AG04450 (cell line): ENCODE measurements around the gene STYXL2. TPM values are rescaled to one million over a fixed set of nuclear protein-coding genes. Genes with fewer than 3 reads are reported as not detected.

Experiments
- CTCF ChIA-PET: fragments of 300-600, 350-600 bp; formaldehyde crosslinking; extraction: SDS; loops from one replicate; lab custom pipeline; 2022; ENCODE audit warnings: antibody characterized with exemption, inconsistent platforms; lab: Charles Lee
- POLR2A ChIA-PET: fragments of 350-600 bp; formaldehyde crosslinking; extraction: SDS; loops from one replicate; lab custom pipeline; 2021; ENCODE audit warnings: antibody characterized with exemption, inconsistent platforms; lab: Yijun Ruan, JAX
- DNase-seq: peaks from one replicate; pipeline ENCODE4 v3.0.0-alpha.2; 2011; ENCODE audit warnings: low read depth, low spot score
- H3K27ac ChIP-seq: one replicate; pipeline ENCODE4 v1.5.1; 2012; ENCODE audit warnings: low read depth, low read length, control low read depth
- H3K27me3 ChIP-seq: one replicate; pipeline ENCODE4 v1.6.0; 2012; ENCODE audit warnings: low read length; ENCODE audit not compliant: control insufficient read depth, insufficient read depth
- H3K4me3 ChIP-seq: 2 replicates; pipeline ENCODE4 v1.5.1; 2011; ENCODE audit warnings: mild to moderate bottlenecking, low read depth, low read length, control low read depth
- H3K9me3 ChIP-seq: 2 replicates; pipeline ENCODE4 v1.5.1; 2012; ENCODE audit warnings: low read length; ENCODE audit not compliant: control insufficient read depth, insufficient read depth
- polyA plus RNA-seq: library from polyadenylated mRNA; depleted of rRNA; stranded (reverse); fragments of >200 nt; gene quantifications from 2 replicates; pipeline ENCODE4 v1.2.3, GENCODE V29; 2011
- TF ChIP-seq, protein P1 (sequence below): IDR thresholded peaks from 2 replicates; pipeline ENCODE4 v1.5.1; 2011; ENCODE audit warnings: low read depth, low read length, control low read depth, inconsistent platforms

STYXL2 gene
- polyA plus RNA-seq, 1 experiment = not detected

DNA sequence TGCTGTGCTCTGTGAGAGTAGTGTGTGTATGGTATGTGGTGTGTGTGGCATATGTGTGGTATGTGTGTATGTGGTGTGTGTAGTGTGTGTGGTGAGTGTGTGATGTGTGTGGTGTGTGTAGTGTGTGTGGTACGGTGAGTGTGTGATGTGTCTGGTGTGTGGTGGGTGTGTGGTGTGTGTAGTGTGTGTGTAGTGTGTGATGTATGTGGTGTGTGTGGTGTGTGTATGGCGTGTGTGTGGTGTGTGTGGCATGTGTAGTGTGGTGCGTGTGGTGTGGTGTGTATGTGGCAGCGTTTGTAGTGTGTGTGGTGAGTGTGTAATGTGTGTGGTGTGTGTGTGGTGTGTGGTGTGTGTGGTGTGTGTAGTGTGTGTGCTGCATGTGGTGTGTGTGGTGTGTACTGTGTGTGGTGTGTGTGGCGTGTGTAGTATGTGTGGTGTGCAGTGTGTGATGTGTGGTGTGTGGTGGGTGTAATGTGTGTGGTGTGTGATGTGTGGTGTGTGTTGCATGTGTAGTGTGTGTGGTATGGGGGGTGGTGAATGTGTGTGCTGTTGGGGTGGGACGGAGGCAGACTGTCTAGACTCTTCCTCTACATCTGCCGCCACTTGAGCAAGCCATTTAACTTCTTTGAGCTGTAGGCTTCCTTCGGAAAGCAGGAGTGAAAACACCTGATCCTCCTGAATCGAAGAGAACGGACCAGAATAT, 37.2 kb upstream of the STYXL2 start:
- Histone ChIP-seq H3K27me3 (no peaks in the 10 kb centered on the region), H3K27ac (no peak overlapping the region), H3K9me3 (no peaks in the 10 kb centered on the region), H3K4me3 (no peak overlapping the region)
- TF ChIP-seq, protein P1, sequence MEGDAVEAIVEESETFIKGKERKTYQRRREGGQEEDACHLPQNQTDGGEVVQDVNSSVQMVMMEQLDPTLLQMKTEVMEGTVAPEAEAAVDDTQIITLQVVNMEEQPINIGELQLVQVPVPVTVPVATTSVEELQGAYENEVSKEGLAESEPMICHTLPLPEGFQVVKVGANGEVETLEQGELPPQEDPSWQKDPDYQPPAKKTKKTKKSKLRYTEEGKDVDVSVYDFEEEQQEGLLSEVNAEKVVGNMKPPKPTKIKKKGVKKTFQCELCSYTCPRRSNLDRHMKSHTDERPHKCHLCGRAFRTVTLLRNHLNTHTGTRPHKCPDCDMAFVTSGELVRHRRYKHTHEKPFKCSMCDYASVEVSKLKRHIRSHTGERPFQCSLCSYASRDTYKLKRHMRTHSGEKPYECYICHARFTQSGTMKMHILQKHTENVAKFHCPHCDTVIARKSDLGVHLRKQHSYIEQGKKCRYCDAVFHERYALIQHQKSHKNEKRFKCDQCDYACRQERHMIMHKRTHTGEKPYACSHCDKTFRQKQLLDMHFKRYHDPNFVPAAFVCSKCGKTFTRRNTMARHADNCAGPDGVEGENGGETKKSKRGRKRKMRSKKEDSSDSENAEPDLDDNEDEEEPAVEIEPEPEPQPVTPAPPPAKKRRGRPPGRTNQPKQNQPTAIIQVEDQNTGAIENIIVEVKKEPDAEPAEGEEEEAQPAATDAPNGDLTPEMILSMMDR = no peak
- ChIA-PET POLR2A (no interaction called here), CTCF (interaction anchor here (0.8 to 7.6 kb wide), 4 partner anchors 145 to 1132 kb away, joined by 3 to 284 read pairs (median 39); no protein-coding TSS in a partner anchor)
- no peak for DNase-seq

DNA sequence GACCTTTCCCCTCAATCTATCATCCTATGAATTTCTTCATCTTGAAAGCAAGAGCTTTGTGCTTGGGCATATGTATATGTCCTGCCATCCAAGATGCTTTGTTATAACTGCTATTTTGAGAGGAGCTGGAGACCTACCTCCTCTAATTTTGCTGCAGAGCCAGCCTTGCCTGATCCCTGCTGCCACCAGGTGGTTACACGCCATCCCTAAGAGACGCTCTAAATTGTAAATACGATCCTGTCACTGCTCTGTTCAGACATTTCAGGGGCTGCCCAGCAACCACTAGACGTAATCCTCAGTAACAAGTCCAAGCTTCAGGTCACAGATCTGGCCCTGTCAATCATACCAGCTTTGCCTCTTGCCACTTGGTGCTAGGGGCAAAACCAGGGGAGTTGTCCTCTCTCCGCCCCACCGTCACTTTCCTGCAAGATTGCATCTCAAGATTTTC, 36.6 kb upstream of the STYXL2 start:
- no peak for DNase-seq
- CTCF ChIA-PET = interaction anchor here (0.8 to 7.6 kb wide), 4 partner anchors 146 to 1133 kb away, joined by 3 to 284 read pairs (median 39); no protein-coding TSS in a partner anchor
- POLR2A ChIA-PET = no interaction called here
- Histone ChIP-seq H3K27ac (no peak overlapping the region), H3K9me3 (no peaks in the 10 kb centered on the region), H3K4me3 (no peak overlapping the region), H3K27me3 (no peaks in the 10 kb centered on the region)
- TF ChIP-seq, protein P1 = peak; percentile 27; the same call in 1 of the 2 replicates

DNA sequence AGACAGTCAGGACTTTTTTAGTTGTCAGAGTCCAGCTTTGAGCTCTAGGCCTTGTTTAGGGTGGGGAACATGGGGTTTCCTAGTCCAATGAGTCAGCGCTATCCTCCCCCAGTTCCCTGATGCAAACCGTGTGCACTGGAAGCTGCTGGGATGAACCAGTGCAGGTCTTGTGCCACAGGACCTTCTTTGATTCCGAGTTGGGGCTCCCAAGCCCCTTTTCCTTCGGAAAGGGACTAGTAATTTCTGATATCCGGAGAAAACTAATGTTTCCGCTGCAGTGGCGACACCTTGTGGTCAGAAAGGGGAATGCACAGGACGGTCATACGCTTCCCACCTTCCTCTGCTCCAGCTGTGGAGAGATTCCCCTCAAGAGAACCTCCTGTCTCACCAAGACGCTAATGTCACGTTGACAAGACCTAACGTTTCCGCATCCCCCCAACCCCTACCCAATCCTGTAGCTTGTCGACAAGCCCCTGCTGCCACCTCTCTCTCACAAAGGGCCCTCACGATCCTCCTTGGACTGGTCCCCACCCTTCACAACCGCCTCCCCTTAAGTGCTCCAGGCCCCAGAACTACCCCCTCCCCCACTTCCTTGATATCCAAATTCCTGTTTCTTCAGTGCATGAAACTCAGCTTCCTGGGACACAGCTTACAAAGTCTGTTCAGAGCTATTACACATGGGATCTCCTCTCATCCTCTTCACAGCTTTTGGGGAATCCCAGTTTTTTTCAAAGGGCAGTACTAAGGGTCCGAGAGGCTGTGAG, 34.6 kb upstream of the STYXL2 start:
- ChIA-PET CTCF (interaction anchor here (0.6 to 7.6 kb wide), 71 partner anchors 8 to 1196 kb away, joined by 3 to 284 read pairs (median 4); partner anchors contain the start of genes CREG1, POU2F1 and TADA1), POLR2A (no interaction called here)
- H3K27me3 ChIP-seq = no peaks in the 10 kb centered on the region
- H3K4me3 ChIP-seq = no peak overlapping the region
- no peak overlapping the region for H3K27ac ChIP-seq
- no peaks in the 10 kb centered on the region for H3K9me3 ChIP-seq
- TF ChIP-seq, protein P1 = peak; percentile 97
- DNase-seq = peak; percentile 27

DNA sequence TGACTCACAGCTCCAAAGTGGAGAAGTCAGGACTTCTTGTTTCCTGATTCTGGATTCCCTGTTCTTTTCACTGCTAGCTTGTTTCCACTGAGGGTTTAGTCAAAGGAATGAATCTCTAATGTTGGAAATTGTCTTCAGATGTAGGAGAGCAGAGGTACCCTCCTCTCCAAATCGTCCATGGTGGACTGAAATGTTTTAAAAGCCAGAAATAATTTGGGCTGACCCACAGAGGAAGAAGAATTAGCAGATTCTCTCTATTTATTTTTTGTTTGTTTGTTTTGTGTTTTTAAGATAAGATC, 34.1 kb upstream of the STYXL2 start:
- TF ChIP-seq, protein P1 = no peak
- Histone ChIP-seq H3K27me3 (no peaks in the 10 kb centered on the region), H3K9me3 (no peaks in the 10 kb centered on the region), H3K27ac (no peak overlapping the region), H3K4me3 (no peak overlapping the region)
- ChIA-PET CTCF (interaction anchor here (0.6 to 7.6 kb wide), 49 partner anchors 9 to 1195 kb away, joined by 3 to 284 read pairs (median 5); partner anchors contain the start of genes CREG1, POU2F1 and TADA1), POLR2A (no interaction called here)
- no peak for DNase-seq
